NCI-H526 treated with DMSO at 0.1 percent for 48 hours (cell line): ENCODE measurements around the gene RND2.

Experiments
- DNase-seq: peaks from one replicate; lab custom pipeline; 2025; lab: John Stamatoyannopoulos, UW

RND2 gene

DNA sequence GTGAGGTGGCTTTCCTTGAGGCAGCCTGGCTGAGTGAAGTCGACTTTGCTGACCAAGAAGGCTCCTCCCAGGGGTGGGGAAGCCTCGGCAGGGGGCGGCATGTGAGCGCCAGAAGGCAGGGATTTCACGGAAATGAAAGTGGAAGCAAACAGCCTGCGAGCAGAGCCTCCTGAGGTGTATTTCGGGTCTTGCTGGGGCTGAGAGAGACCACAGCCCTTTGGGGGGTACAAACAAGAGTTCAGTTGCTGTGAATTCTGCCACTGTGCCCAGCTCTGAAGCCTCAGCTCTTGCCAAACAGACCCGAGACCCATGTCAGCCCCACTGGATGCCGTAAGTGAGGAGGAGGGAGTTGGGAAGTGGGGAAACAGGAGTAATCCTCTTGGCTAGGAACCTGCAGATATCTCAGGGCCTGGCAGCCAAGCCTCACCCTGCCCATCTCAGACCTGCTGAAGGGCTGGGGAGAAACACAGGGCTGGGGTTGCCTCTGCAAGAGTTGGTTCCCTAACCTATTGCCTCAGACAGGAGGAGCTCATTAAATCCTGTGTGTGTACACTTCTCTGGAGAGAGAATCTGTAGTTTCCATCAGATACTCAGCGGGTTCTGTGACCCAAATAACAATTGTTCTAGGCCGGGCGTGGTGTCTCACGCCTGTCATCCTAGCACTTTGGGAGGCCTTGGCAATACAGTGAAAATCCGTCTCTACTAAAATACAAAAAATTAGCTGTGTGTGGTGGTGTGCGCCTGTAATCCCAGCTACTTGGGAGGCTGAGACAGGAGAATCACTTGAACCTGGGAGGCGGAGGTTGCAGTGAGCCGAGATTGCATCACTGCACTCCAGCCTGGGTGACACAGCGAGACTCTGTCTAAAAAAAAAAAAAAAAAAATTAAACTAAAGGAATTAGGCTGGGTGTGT is 18.1 kb upstream of the RND2 start, which contains the start of gene IFI35:
Gene IFI35, plus strand, starts transcription at position 146 of the 913 bp plus-strand sequence. Its CDS starts 164 bp downstream, at position 310.
- no peak for DNase-seq

DNA sequence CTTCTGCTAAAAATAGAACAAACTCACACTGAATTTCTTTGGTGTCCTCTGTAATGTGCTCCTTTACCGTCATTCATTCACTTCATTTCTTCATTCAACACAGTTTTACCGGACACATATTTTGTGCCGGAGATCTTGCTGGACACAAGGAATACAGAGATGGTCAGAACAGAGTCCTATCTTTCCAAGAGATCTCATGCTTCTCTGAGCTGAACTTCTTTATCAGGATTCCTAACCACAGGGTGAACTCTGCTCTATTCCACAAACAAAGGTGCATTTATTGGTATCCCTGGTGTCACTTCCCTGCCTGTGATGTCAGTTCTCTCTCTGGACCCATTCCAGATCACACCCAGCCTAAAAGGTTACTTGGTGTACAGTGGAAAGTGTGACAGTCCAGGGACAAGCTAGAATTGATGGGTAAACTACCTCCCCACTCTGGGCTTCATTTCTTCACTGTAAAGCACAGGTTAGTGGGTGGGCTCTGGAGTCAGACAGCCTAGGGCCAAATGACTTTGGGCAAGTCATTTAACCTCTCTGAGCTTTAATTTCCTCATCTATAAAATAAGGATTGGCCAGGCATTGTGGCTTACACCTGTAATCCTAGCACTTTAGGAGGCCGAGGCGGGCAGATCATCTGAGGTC is 14.2 kb upstream of the RND2 start:
- no peak for DNase-seq

DNA sequence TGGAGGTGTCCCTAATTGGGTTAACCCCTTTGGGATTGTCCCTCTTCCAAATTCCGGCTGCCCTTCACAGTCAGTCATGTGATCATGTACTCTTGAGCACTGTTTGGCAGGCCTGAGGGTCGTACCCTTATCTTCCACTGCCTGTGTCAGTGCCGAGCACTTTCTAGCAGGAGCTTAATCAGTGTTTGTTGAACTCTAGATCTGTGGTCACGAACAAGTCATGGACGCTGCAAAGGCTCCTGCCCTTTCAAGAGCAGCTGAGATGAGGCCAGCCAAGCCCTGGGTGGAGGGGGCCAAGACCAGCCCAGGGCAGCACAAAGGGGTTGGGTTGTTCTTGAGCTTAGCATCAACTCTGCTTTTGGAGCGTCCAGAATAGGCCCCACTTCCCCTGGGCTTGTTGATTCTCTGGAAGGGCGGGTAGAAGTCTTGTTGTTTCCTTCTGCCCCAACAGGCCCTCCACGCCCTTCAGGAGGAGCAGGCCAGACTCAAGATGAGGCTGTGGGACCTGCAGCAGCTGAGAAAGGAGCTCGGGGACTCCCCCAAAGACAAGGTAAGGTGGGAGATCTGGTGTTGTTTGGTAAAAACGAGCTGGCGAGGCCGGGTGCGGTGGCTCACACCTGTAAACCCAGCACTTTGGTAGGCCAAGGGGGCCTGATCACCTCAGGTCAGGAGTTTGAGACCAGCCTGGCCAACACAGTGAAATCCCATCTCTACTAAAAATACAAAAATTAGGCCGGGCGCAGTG is 13.1 kb upstream of the RND2 start:
- DNase-seq: no peak

DNA sequence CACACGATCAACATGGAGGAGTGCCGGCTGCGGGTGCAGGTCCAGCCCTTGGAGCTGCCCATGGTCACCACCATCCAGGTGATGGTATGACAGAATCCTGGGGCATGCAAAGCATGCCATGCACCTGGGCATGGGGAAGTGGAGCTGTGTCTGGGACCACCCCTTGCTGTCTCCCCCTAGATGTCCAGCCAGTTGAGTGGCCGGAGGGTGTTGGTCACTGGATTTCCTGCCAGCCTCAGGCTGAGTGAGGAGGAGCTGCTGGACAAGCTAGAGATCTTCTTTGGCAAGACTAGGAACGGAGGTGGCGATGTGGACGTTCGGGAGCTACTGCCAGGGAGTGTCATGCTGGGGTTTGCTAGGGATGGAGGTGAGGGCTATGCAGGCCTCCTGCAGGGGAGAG is 11.7 kb upstream of the RND2 start:
- no peak for DNase-seq

DNA sequence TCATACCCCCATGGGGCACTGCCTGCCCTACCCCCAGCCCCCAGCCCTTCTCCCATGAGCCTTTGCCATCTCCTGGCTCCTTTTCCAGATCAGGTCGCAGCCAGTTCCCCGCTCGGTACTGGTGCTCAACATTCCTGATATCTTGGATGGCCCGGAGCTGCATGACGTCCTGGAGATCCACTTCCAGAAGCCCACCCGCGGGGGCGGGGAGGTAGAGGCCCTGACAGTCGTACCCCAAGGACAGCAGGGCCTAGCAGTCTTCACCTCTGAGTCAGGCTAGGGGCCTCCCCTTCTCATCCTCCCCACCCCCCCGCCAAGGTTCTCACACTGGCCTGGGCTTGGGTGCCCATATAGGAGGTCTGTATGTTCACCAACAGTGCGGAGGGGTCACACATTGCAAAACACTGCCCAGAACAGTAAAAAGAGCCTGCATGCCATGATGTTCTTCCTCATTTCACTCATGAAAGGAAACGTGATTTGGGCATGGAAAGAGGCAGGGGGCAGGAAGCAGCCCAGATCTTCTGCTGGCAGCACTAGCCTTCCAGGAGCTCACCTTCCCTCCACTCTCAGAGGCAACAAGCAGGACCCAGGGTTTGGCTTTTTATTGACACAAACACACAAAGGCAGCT is 10.9 kb upstream of the RND2 start:
- no peak for DNase-seq

DNA sequence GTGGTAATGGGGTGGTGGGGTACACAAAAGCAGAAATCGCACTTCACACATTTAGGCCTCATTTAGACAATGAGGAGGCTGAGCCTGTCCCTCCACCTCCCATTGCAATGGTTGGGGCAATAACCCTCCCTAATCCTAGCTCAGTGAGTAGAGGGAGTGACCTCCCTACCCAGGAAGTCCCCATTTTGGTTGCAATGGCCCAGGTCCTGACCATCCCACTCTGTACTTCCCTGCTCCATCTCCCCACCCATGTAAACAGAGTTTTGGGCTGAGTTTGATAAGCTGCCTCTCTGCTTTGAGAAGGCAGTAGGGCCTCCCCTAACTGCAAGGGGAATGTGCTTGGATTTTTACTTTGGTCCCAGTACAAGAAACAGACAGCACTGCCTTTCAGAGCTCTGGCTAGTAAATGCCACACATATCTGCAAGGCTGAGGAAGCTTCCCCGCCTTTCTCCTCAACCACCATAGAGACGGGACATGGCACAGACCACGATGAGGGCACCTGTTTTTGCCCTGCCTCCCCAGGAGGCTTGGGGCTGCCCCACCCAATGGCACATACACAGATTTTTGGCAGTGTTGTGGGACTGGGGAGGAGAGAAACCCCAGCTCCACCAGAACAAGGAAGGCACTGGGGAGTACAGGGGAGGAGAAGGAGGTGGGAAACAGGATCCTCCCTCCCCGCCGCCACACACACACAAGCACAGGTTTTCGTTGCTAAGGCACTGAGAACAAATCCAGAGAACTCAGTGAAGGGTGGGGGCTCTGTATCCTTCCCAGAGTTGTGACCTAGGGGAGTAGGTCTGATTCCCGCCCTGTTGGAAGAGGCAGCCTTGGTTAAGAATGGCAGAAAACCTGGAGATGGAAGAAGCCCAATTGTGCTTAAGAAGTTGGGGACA is 10.1 kb upstream of the RND2 start:
- no peak for DNase-seq

DNA sequence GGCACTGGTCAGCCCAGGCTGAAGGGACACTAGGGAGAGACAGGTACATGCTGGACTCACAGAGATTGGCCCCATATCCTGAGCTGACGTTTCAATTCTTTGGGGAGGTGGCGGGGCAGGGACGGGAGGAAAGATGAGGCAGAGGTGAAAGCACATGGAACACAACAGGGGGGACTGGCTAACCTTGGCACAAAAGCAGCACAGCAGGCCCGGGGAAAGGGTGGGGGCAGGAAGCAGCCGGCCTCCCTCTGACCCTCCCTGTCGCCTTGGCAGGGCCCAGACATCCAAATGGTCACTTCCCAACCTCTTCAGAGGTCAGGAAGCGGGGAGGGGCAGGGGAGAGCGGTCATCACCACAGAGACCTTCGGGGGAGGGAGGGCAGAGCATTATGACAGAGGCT is 9.5 kb upstream of the RND2 start:
- no peak for DNase-seq

DNA sequence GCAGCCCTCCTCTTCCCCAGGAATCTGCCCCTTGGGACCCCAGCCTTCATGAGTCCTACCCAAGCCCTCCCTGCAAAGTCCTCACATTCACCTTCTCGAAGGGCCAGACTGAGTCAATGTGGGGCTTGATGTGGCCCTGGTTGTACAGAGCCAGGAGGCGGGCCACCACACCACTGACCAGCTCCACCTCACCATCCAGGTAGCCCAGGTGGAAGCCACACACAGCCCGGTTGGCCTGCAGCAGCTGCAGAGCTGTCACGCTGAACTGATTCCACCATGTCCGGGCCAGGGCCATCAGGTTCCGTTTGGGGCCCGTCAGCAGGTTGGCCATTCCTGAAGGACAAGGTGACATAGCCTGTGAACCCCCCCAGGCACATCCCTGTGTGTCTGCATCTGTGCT is 8.8 kb upstream of the RND2 start:
- DNase-seq: no peak

DNA sequence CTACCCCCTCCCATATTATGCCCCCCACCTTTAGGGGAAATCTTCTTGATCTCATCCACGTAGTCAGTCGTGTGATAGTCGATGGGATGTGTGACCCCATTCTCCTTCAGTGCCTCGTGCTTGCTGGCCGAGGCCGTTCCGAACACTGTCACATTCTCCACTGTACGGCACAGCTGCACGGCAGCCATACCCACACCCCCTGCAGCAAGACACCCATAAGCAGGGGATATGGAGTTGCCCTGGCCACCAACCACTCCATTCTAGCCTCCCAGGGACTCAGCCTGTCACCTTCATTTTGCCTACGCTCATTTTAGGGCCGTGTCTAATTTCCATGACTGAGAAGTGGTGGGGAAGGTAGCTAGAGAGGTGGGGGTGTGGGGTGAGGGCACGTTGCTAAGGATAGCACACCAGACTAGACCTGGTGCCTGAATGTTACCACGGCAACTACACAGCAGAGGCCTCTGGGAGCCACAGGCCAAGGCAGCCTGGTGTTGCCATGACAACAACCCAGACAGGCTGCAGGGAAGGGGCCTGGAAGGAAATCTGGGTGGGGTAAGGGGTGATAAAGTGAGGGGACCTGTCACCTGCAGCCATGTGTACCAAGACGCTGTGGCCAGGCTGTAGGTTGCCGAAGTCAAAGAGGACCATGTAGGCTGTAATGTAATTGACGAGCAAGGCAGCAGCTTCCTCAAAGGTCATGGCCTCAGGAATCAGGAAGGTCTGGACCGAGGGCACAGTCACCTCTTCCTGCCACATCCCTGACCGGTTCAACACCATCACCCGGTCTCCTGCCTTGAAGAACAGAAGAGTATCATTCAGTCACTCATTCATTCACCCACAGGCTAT is 6.8 kb upstream of the RND2 start:
- no peak for DNase-seq

DNA sequence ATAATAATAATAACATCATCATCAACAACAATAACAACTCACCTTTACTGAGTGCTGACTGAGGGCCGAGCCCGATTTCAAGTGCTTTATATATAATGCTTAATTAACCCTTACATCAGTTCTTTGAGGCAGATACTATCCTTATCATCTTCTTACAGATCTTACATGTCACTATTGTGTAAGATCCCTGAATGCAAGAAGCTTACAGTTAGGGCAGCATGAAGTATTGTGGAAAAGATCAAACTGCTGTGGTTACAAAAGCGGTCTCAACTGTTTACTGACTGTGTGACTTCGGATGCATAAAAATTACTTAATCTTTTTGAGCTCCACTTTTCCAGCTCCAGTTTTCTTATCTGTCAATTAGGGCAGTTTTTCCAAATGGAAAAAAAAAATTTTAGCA is 6.1 kb upstream of the RND2 start:
- DNase-seq: no peak

DNA sequence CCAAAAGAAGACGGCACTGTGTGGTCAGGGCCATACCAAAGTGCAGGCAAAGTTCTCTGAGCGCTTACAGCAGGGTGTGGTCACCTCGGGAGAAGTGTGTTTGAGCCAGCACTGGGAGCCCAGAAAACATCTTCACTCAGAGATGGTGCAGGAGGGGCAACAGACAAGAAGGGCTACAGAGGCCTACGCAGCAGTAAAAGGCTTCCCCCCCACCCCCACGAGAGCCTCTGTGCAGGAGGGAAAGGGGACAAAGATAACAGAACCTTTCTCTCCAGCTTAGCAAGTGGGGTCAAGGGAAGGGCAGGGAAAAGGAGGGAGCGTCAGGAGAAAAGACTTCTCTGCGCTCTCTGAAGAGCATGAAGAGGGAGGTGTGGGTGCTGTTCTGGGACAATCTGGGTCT is 5.6 kb upstream of the RND2 start:
- no peak for DNase-seq

DNA sequence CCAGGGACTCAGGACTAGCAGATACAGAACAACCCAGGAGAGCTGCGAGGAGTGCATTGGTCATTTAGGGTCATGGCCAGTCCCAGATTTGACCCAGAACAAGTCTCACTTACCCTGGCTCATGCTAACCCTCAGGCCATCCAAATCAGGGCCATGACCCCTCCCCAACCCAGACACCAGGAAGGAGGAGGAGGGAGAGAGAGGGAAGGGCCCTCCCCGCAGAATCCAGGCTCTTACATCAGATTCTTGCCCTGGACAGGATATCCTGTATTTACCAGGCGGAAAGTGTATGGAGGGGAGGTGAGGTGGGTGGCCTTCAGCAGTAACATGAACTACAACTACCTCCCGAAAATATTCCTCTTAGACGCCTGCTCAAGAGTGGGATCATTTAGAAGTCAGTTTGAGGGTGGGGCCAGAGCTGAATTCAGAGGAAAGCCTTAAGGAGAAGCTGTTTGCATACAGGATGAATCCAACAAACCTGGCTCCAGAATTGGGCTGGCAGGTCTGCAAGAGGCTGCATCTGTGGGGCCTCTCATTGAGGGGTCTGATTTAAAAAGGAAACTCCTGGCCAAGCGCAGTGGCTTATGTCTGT is 4.9 kb upstream of the RND2 start:
- no peak for DNase-seq

DNA sequence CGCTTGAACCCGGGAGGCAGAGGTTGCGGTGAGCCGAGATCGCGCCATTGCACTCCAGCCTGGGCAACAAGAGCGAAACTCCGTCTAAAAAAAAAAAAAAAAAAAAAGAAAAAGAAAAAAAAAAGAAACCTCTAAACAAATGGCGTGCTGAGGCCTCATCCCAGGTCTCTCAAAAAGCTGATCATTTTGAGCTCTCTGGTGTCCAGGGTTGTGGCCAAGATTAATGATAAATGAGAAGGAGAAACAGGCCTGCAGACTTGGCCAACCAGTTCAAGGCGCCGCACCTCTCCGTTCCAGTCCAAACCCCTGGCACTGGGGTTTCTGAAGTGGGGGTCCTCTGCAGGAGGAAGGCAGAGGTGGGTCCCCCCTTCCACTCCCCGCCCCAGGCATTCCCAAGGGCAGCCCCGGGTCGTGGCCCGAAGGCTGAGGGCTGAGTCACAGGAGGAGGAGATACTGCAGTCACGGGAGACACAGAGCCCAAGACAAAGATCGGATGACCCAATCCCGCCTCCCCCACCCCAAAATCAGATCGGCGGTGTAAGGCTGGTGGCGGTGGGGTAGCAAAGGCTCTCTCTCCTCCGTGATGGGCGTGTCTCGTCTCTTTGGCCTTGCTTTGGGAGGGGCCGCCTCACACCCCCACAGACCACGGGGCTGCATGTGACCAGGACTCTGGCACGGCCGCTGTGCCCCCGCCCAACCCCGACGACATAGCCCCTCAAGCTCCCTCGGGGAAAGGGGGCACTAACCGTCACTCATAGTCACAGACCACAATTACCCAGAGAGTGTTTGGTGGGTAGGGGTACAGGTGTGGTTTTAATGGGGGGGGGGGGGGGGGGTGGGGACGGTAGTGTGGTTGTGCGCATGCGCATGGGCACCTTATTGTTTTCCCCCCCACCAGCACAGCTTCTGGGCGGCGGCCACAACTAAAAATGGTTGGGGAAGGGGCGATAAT is 4.0 kb upstream of the RND2 start:
- DNase-seq: no peak

DNA sequence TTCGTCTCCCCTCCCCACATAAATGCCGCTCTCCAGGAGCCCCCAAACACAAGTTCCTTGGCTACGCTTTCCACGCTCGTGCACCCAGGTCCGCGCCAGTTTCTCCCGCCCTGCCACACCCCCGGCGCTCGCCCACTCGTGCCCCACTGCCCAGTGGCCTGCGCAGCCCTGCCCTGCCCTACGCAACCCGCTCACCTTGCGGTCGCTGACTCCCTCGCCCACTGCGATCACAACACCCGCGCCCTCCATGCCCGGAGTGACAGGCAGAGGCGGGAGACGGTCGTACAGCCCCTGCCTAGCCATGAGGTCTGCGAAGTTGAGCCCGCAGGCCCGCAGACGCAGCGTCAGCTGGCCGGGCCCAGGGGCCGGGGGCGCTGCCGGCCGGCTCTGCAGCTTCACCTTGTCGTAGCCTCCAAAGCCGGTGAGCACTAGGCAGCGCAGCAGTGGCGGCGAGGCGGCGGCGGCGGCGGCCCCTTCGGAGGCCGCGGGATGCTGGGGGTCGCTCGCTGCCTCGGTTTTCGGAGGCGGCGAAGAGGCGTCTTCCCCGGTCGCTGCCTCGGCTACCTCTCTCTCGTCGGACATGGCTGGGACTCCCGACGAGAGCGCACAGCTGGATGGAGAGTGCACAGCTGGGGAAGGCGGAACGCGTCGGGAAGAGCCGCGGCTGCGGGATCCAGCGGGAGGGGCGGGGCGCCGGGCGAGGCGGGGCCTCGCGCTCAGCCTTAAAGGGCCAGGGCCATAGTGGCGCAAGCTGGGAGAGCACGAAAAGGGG is 3.1 kb upstream of the RND2 start, which contains the start of gene VAT1:
Gene VAT1, minus strand, starts transcription at position 645 of the 772 bp plus-strand sequence. Its CDS starts 63 bp downstream, at position 582.
- peak; percentile 69 for DNase-seq

DNA sequence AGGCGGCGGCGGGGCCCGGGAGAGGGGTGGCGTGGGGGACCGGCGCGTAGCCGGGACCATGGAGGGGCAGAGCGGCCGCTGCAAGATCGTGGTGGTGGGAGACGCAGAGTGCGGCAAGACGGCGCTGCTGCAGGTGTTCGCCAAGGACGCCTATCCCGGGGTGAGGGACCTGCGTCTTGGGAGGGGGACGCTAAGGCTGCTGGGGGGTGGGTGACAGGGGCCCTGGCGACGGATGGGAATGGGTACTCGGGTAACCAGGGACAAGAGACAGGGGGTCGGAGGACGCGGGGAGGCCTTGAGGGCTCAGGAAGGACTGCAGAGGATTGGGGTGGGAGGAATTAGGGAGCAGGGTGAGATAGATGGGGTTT is 243 bp downstream of the RND2 start:
- DNase-seq: no peak

DNA sequence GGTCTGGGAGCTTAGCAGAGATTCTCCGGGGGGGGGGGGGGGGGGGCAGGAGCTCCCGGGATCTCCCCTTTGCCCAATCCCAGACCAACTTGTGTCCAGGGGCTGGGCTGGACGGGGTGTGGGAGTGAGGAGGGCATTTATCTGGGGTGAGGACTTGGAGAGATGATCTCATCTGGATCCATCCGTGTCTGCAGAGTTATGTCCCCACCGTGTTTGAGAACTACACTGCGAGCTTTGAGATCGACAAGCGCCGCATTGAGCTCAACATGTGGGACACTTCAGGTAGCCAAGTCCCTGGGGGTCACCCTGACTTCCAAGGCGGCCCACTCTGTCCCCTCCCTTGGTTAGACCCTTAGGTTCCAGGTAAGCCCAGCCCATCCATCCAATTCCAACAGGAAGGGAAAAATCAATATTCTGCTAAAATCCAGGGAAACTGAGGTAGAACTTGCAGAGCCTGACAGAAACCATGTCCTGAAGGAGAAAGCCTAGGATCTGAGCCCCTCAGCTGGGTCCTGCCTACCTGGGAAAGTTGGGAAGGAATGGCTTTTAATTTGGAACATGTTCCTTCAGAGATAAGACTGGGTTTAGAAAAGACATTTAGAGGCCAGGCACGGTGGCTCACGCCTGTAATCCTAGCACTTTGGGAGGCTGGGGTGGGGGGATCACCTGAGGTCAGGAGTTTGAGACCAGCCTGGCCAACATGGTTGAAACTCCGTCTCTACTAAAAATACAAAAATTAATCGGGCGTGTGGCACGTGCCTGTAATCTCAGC is 921 bp downstream of the RND2 start:
- no peak for DNase-seq

DNA sequence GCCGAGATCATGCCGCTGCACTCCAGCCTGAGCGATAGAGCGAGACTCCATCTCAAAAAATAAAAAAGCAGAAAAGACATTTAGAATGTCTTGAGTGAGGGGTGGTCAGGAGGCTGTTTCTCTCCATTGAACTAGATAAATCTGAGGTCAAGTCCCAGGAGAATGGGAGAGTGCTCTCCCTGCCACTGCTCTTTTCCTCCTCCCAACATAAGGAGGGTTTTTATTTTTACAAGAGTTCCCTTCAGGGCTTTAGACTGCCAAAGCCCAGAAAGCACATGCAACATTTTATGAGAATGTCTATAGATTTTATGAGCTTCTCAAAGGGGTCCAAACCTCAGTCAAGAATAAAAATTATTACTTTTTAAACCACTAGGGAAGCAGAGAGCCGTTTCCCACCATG is 1.6 kb downstream of the RND2 start:
- no peak for DNase-seq
